Natural killer cell treated with Interleukin-12 subunit alpha and Interleukin-12 subunit beta and Interleukin-15 and Interleukin-18, amount 100 ng/mL, for 72 hours (primary cell): ENCODE results near the gene CAPNS2. TPM values are rescaled to one million over a fixed set of nuclear protein-coding genes. Genes with fewer than 3 reads are reported as not detected.

ENCODE experiments used
- ATAC-seq, 2 donors: fragments of 150-1000 bp; cut with Tn5 transposase in 1 of 2; sonication (Bioruptor Pico), chemical (Tn5 transposase) in 1 of 2; 2 replicates each; pipeline ENCODE4 v1.10.0; 2021
- DNase-seq: peaks from one replicate; pipeline ENCODE4 v3.0.0; 2022; ENCODE audit warnings: low spot score
- H3K27ac Mint-ChIP-seq, 2 donors: 1 replicate in 1 of 2; 2 replicates in 1 of 2; pipeline ENCODE4 v1.8.0; 2022; ENCODE audit warnings: mixed read lengths in 2 of 2, mild to moderate bottlenecking in 1 of 2, moderate library complexity in 1 of 2
- H3K27me3 Mint-ChIP-seq, 2 donors: 1 replicate in 1 of 2; 2 replicates in 1 of 2; pipeline ENCODE4 v1.8.0; 2022; ENCODE audit warnings: mixed read lengths in 2 of 2
- H3K36me3 Mint-ChIP-seq: one replicate; pipeline ENCODE4 v1.8.0; 2022; ENCODE audit warnings: mixed read lengths
- H3K4me1 Mint-ChIP-seq, 2 donors: 1 replicate in 1 of 2; 2 replicates in 1 of 2; pipeline ENCODE4 v1.8.0; 2022; ENCODE audit warnings: low read depth in 2 of 2, mixed read lengths in 2 of 2, mild to moderate bottlenecking in 1 of 2
- H3K4me3 Mint-ChIP-seq: one replicate; pipeline ENCODE4 v1.8.0; 2022; ENCODE audit warnings: mixed read lengths
- H3K9me3 Mint-ChIP-seq: 2 replicates; pipeline ENCODE4 v1.8.0; 2022; ENCODE audit warnings: mixed read lengths
- total RNA-seq, 2 donors: library from RNA; stranded (reverse); gene quantifications; one replicate each; pipeline ENCODE4 v1.2.3, GENCODE V29; 2022

Gene CAPNS2
- total RNA-seq: not detected

DNA sequence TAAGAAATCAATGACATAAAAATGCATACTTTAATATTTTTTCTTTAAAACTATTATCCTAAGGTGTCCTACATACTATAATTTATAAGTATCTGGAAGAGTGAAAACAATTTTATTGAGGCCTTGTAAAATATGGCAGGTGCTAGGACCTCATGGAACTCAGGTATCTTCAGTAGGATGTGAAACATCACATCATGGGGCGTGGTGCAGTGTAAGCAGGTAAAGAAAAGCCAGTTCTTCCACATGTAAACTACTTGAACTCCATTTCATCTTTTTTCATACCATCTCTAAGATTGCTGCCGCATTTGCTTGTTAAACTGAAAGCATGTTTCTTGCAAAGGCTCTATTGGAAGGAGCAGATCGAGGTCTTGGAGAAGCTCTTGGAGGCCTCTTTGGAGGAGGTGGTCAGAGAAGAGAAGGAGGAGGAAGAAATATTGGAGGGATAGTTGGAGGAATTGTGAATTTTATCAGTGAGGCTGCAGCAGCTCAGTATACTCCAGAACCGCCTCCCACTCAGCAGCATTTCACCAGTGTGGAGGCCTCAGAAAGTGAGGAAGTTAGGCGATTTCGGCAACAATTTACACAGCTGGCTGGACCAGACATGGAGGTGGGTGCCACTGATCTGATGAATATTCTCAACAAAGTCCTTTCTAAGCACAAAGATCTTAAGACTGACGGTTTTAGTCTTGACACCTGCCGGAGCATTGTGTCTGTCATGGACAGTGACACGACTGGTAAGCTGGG, at the start of gene CAPNS2:
Gene CAPNS2, plus strand, starts transcription at position 253 of the 744 bp plus-strand sequence. Its CDS starts 73 bp downstream, at position 326.
- peaks cover 3 to 26% of the 10 kb centered on the region in 2 donors for H3K27me3 Mint-ChIP-seq
- no peaks in the 10 kb centered on the region for H3K36me3 Mint-ChIP-seq
- peaks cover 3% of the 10 kb centered on the region for H3K9me3 Mint-ChIP-seq
- DNase-seq (no peak), ATAC-seq (no peak)
- no peaks in the 10 kb centered on the region for H3K4me1 Mint-ChIP-seq
- no peak within 1 kb of the TSS for H3K4me3 Mint-ChIP-seq
- H3K27ac Mint-ChIP-seq: no peak within 1 kb of the TSS

DNA sequence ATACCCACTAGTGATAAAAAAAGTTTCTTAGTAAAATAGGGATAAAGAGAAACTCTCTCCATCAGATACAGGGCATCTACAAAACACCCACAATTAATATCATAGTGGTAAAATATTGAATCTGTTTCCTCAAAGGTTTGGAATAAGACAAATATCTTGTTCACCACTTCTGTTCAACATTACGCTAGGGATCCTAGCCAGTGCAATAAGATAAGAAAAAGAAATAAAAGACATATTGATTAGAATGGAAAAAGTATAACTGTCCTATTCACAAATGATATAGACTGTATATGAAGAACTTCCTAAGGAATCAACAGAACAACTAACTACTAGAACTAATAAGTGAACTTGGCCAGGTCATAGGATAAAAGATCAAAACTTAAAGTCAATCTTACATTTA, 44.7 kb upstream of the CAPNS2 start:
- Mint-ChIP-seq H3K27ac (no peak overlapping the region), H3K9me3 (no peaks in the 10 kb centered on the region), H3K36me3 (peaks cover 7% of the 10 kb centered on the region), H3K27me3 (peaks cover 0 to 35% of the 10 kb centered on the region in 2 donors), H3K4me3 (no peak overlapping the region), H3K4me1 (no peaks in the 10 kb centered on the region)
- DNase-seq (no peak), ATAC-seq (no peak)

DNA sequence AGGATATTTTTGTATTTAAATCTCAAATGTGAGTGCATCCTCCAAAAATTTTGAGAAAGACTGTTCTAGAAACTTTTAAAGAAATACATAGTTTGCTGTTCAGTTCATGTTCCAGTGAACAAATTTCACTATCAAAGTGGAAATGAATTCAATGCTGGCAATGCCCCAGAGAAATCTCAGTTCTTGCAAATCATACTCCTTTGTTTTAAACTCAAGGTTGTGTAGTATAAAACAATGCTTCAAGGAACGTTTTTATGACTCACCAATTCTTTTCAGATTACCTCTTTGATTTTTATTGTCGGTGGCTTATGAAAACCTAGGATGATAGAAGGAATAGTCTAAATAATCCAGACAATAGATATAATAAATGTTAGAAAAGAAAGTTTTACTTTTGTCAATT, 40.0 kb upstream of the CAPNS2 start:
- Mint-ChIP-seq H3K27ac (no peak overlapping the region), H3K36me3 (peaks cover 7% of the 10 kb centered on the region), H3K9me3 (no peaks in the 10 kb centered on the region), H3K4me1 (no peaks in the 10 kb centered on the region), H3K4me3 (no peak overlapping the region), H3K27me3 (peaks cover 0 to 17% of the 10 kb centered on the region in 2 donors)
- no peak for ATAC-seq
- DNase-seq: no peak

DNA sequence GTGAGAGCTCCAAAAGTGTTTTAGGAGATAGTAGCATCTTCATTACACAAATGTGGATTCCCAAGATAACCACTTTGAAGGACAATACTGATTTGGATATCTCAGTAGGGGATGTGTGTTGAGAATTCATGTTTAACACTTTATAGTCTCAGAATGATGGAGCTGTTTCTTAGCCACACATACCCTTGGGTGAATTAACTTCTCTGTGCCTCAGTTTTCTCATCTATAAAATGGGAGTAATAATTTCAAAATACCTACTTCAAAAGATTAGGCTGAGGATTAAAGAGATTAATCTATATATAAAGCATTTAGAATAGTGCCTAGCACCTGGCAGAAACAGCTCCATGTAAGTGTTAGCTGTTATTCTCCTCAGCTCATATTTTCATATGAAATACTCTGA, 38.6 kb upstream of the CAPNS2 start:
- H3K27ac Mint-ChIP-seq: no peak overlapping the region
- H3K4me1 Mint-ChIP-seq: no peaks in the 10 kb centered on the region
- peaks cover 0 to 8% of the 10 kb centered on the region in 2 donors for H3K27me3 Mint-ChIP-seq
- DNase-seq: no peak
- H3K36me3 Mint-ChIP-seq: no peaks in the 10 kb centered on the region
- no peak for ATAC-seq
- no peaks in the 10 kb centered on the region for H3K9me3 Mint-ChIP-seq
- no peak overlapping the region for H3K4me3 Mint-ChIP-seq

DNA sequence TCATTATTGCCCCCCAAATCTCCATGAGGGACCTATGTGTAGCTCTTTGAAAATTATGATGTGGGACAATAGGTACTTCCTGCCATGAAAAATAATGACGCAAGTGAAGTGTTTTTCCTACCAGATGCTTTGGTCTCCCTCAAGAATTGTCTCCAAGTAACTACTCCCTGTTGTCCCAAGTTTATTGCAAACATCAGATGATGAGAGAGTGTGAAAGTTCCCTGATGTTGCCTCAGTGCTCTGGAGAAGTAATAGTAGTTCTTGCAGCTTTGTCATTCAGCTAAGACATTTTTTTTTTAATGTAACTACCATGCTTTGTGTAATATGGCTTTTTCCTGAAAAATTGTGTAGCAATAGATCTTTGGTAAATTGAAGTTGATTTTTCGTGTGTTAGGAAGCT, 37.5 kb upstream of the CAPNS2 start:
- H3K36me3 Mint-ChIP-seq: no peaks in the 10 kb centered on the region
- peaks cover 0 to 8% of the 10 kb centered on the region in 2 donors for H3K27me3 Mint-ChIP-seq
- no peaks in the 10 kb centered on the region for H3K9me3 Mint-ChIP-seq
- ATAC-seq: no peak
- no peak overlapping the region for H3K4me3 Mint-ChIP-seq
- no peak overlapping the region for H3K27ac Mint-ChIP-seq
- DNase-seq: no peak
- H3K4me1 Mint-ChIP-seq: no peaks in the 10 kb centered on the region

DNA sequence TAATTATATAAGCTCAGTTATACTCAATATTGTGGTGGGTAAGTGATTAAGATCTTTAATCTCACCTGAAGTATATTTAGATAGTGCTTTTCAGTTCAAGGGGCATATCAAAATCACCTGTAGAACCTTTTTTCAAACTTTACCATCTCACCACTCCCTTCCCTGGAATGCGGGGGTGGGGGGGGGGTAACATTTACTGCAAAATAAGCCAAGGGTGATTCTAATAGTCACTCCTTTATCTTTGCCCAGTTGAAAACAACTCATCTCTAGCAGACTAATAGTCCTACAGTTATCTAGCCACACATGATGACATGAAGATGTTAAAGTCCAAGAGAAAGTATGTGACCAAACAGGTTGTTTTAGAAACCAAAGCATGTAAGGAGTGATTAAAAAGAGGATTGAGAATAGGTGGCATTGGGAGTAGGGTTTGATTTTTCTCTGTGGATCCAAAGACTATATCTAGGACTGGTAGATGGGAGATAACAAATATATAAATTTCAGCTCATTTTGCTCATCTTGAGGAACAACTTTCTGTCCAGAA, 36.1 kb upstream of the CAPNS2 start:
- Mint-ChIP-seq H3K4me3 (no peak overlapping the region), H3K27me3 (peaks cover 0 to under 1% of the 10 kb centered on the region in 2 donors), H3K9me3 (no peaks in the 10 kb centered on the region), H3K36me3 (no peaks in the 10 kb centered on the region), H3K4me1 (no peaks in the 10 kb centered on the region), H3K27ac (no peak overlapping the region)
- no peak for DNase-seq
- no peak for ATAC-seq

DNA sequence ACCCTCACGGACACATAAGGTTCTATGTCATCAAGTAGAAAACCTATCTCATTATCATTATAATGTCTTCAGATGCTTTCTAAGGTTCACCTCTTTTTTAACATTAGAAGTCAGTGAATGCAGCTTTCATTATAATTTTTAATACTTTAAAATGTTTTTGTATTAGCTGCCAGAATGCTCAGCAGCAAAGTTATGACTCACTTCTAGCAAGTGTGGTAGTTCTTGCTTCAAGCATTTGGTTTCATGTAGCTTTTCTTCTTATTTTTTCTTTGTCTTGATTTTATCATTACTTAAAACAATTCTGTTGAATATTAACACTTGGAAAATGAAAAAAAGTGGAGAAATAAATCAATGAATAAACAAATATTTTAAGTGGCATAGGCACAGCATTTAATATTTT, 34.3 kb upstream of the CAPNS2 start:
- Mint-ChIP-seq H3K9me3 (no peaks in the 10 kb centered on the region), H3K27ac (no peak overlapping the region), H3K36me3 (no peaks in the 10 kb centered on the region), H3K4me3 (no peak overlapping the region), H3K4me1 (no peaks in the 10 kb centered on the region), H3K27me3 (no peaks in the 10 kb centered on the region)
- ATAC-seq: no peak
- no peak for DNase-seq

DNA sequence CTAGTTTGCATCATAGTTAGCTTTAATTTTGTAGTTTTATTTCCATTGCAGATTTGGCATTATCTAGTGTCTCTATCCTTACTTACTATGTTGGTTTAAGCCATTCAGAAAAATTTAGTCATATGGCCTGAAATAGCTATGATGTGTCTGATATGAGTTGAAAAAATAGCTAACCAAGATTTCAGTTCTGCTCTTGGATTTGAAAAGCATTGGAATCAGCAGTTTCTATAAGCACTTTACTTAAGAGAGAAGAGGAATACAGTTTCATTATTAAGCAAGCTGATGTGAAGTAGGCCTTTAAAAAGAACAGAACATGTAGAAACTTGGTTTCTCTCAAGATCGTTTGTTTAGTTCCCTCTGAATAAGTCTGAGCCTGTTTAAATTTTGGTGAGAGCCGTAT, 31.7 kb upstream of the CAPNS2 start:
- H3K27me3 Mint-ChIP-seq: no peaks in the 10 kb centered on the region
- DNase-seq: no peak
- H3K4me3 Mint-ChIP-seq: no peak overlapping the region
- no peaks in the 10 kb centered on the region for H3K9me3 Mint-ChIP-seq
- H3K4me1 Mint-ChIP-seq: no peaks in the 10 kb centered on the region
- ATAC-seq: no peak
- H3K36me3 Mint-ChIP-seq: no peaks in the 10 kb centered on the region
- no peak overlapping the region for H3K27ac Mint-ChIP-seq

DNA sequence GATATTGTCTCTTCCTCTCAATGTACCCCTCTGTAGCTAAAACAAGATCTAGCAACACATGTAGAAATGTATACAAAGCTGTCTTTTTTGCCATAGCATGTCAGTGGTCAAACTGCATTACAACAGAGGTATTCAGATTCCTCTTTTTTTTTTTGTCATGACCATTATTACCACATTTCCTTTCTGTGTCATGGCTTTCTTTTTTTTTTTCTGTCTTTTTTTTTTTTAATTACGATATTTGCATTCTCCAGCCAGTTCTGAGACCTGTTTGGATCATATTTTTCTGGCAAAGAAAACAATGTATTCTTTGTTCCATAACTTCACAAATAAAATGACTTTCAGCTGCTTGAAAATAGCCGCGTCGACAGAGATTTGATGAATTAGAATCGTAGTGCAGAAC, 27.4 kb upstream of the CAPNS2 start:
- no peaks in the 10 kb centered on the region for H3K9me3 Mint-ChIP-seq
- no peak overlapping the region for H3K4me3 Mint-ChIP-seq
- no peak overlapping the region for H3K27ac Mint-ChIP-seq
- no peaks in the 10 kb centered on the region for H3K36me3 Mint-ChIP-seq
- no peak for ATAC-seq
- H3K4me1 Mint-ChIP-seq: no peaks in the 10 kb centered on the region
- no peak for DNase-seq
- no peaks in the 10 kb centered on the region for H3K27me3 Mint-ChIP-seq

DNA sequence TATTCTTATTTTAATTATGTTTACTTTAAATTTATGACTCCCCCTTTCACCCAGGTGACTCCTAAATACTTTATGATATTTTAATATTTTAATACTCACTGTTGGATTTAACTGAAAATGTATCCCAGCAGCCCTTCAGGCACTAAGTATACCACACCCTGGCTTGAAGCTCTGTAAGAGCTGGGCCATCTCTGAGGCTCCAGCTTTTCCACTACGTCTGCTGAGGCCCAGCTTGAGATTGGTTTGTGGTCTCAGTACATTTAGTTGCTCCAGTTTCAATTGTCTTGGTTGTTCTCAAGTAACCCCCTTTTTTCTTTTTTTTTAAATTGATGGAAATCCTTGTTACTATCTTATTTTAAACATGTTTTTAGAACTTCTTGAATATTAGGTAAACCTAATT, 27.0 kb upstream of the CAPNS2 start:
- H3K9me3 Mint-ChIP-seq: no peaks in the 10 kb centered on the region

DNA sequence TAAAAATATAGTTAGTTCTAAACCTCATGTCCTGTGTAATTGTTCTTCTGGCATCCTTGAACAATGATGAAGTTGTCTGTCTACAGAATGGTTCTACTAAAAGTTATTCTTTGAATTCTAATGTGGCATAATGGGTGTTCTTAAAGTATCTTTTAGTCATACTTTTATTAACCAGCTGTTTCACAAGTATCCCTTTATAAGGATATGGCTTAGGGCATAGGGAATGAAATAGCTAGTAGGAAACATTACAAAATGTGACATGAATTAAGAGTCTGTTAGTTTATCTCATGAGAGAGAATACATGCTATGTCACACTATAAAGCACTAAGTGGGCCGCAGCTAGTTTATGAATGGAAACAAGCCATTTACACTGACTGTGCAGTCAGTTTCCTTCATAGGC, 26.3 kb upstream of the CAPNS2 start:
- Mint-ChIP-seq H3K27ac (no peak overlapping the region), H3K36me3 (no peaks in the 10 kb centered on the region), H3K4me3 (no peak overlapping the region), H3K9me3 (no peaks in the 10 kb centered on the region), H3K27me3 (peaks cover 0 to 7% of the 10 kb centered on the region in 2 donors), H3K4me1 (no peaks in the 10 kb centered on the region)
- no peak for ATAC-seq
- no peak for DNase-seq

More for the DNA sequence above, 27.0 kb upstream of the CAPNS2 start:
- no peak overlapping the region for H3K27ac Mint-ChIP-seq
- H3K4me1 Mint-ChIP-seq: no peaks in the 10 kb centered on the region
- ATAC-seq (no peak), DNase-seq (no peak)
- H3K36me3 Mint-ChIP-seq: no peaks in the 10 kb centered on the region
- no peaks in the 10 kb centered on the region for H3K27me3 Mint-ChIP-seq
- H3K4me3 Mint-ChIP-seq: no peak overlapping the region

DNA sequence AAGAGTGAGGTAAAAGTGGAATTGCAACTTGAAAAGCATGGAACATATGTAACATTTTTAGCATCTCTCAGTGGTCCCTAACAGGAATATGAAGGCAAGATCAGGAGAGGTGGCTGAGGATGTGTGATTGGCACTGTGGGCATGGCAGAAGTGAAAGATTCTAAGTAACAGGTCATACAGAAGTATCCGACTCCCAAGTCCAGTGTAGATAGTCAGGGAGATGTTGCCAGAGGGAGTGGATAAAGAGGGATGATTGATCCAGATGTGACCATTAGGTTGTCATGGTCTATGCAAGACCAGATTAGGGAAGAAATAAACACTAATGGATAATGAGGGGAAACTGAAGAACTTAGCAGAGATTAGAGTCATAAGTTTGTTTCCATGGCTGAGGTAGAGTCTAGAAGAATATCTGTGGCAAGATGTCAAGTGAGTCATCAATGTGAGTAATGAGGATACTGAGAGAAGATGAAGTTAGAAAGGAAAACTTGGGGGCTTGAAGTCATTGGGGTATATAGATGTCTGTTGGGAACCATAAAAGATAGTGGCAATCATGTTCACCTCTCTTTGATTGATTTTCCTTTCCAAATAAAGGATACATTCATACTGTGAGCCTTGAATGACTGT, 23.9 kb upstream of the CAPNS2 start:
- H3K4me1 Mint-ChIP-seq: no peaks in the 10 kb centered on the region
- ATAC-seq (no peak), DNase-seq (no peak)
- no peak overlapping the region for H3K4me3 Mint-ChIP-seq
- no peaks in the 10 kb centered on the region for H3K9me3 Mint-ChIP-seq
- peaks cover 0 to 8% of the 10 kb centered on the region in 2 donors for H3K27me3 Mint-ChIP-seq
- H3K27ac Mint-ChIP-seq: no peak overlapping the region
- no peaks in the 10 kb centered on the region for H3K36me3 Mint-ChIP-seq

DNA sequence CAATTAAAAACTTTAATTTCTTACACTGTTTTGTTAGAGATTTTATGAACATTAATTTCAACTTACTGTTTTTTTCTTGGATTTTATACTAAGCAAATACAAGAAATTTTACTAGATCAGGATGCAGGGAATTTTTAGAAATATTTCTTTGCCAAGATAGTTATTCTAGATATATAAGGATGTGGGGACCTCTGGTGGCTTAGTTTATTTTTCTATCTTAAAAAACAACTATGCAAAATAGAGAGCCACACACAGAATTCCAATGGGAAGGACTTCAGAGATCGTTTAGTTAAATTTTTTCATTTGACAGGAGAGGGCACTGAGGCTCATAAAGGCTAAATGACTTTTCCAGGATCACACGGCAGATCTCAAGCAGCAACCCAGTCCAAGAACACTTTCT, 23.0 kb upstream of the CAPNS2 start:
- DNase-seq (no peak), ATAC-seq (no peak)
- Mint-ChIP-seq H3K27ac (no peak overlapping the region), H3K27me3 (peaks cover 0 to 8% of the 10 kb centered on the region in 2 donors), H3K4me3 (no peak overlapping the region), H3K9me3 (no peaks in the 10 kb centered on the region), H3K36me3 (no peaks in the 10 kb centered on the region), H3K4me1 (no peaks in the 10 kb centered on the region)

DNA sequence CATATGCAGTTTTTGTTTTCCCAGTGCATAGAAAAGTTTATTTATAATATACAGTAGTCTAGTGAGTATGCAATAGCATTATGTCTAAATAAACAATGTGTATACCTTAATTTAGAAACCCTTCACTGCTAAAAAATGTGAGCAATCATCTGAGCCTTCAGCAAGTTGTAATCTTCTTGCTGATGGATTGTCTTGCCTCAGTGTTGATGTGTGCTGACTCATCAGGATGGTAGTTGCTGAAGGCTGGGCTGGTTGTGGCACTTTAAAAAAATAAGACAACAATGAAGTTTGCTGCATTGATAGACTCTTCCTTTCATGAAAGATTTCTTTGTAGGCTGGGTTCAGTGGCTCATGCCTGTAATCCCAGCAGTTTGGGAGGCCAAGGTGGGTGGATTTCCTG, 13.9 kb upstream of the CAPNS2 start:
- H3K36me3 Mint-ChIP-seq: no peaks in the 10 kb centered on the region
- DNase-seq: no peak
- H3K4me1 Mint-ChIP-seq: no peaks in the 10 kb centered on the region
- peaks cover 5% of the 10 kb centered on the region for H3K9me3 Mint-ChIP-seq
- peaks cover 4 to 15% of the 10 kb centered on the region in 2 donors for H3K27me3 Mint-ChIP-seq
- no peak for ATAC-seq
- no peak overlapping the region for H3K27ac Mint-ChIP-seq
- H3K4me3 Mint-ChIP-seq: no peak overlapping the region
